ENCODE data around the gene GPR37. TPM values are rescaled to one million over a fixed set of nuclear protein-coding genes. Genes with fewer than 3 reads are reported as not detected.

GPR37 gene, protein sequence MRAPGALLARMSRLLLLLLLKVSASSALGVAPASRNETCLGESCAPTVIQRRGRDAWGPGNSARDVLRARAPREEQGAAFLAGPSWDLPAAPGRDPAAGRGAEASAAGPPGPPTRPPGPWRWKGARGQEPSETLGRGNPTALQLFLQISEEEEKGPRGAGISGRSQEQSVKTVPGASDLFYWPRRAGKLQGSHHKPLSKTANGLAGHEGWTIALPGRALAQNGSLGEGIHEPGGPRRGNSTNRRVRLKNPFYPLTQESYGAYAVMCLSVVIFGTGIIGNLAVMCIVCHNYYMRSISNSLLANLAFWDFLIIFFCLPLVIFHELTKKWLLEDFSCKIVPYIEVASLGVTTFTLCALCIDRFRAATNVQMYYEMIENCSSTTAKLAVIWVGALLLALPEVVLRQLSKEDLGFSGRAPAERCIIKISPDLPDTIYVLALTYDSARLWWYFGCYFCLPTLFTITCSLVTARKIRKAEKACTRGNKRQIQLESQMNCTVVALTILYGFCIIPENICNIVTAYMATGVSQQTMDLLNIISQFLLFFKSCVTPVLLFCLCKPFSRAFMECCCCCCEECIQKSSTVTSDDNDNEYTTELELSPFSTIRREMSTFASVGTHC
- 0.79 and 0.80 TPM in 2 replicates for total RNA-seq (2014; rRNA removed; shearing (Covaris generic))
- polyA plus RNA-seq (2015; cell fraction: cytosol; rRNA removed), result 0.67 and 0.83 TPM in 2 replicates
- polyA plus RNA-seq (2015; cell fraction: nucleus; rRNA removed), result 1.2 TPM in 2 replicates

DNA sequence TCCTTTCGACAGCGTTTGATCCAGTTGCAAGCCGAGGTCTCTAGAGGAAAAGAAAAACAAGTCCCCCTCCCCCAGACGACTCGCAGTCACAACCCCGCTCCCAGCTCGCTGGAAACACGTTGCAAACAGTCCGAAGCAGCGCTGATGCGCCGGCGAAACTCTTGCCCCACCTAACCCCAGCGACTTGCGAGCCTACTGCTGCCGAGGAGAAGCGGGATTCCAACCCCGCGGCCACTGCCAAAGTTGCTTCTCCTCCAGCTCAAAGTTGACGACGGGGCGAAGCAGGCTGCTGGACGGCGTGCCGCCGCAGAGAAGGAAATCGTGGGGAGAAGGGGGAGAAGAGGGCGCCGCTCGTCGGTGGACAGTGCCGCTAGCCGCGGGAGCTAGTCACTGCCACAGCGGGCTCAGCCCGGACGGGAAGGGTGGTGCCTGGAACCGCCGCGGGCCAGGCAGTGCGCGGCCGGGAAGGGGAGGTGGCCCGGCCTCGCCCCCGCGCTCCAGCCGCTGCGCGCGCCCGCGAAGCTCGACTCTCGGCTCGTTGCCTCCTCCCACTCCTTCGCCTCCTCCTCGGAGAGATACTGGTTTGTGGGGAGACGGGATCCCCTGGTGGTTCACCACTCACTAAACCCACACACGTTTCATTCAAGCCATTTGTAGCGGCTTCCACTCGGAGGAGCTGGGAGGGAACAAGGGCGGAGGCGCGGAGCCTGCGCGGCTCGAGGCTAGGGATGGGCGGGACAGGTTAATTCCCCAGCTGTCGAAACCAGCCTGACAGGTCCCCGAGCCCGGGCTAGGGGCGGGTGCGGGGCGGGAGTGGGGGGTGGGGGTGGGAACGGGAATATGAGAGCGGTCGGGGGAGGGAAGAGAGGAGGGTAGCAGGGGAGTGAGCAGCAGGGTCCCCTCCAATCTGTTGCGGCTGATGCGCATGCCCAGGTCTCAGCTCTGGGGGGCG, at the start of gene GPR37:
Gene GPR37 (minus strand): TSS at position 392 of the 952 bp plus-strand sequence. CDS start 816 bp downstream, outside the sequence.
- DNase-seq (ENCODE audit: low read depth), result peak; percentile 74

- DNase-seq (ENCODE audit: low read depth), result no peak
Observed at GRCh38 chr7:124813994-124814798, 48.6 kb upstream of the GPR37 start.

GRCh38 chr7:124812764-124813163, 47.2 kb upstream of the GPR37 start:
- no peak for DNase-seq (ENCODE audit: low read depth)

GRCh38 chr7:124811341-124811740, 45.7 kb upstream of the GPR37 start:
- DNase-seq (ENCODE audit: low read depth), result no peak

DNA sequence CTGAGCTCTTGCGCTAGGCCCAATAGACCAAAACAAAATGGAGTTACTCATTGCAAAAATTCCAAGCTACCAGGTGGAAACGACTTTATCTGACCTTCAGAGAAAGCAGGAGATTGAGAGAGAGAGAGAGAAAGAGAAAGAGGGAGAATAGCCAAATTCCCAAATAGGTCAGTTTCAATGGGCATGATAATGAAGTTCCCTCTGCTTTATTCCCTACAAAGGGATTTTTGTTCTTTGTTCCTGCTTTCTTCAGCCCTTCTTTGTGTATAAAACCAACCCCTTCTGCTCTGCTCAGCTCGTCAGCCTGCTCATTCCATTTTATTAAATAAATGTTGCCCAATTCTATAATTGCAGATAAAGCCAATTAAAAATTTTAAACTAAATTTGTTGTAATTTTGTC, 45.0 kb upstream of the GPR37 start:
- no peak for DNase-seq (ENCODE audit: low read depth)

GRCh38 chr7:124808206-124808605, 42.6 kb upstream of the GPR37 start:
- DNase-seq (ENCODE audit: low read depth), result no peak

DNA sequence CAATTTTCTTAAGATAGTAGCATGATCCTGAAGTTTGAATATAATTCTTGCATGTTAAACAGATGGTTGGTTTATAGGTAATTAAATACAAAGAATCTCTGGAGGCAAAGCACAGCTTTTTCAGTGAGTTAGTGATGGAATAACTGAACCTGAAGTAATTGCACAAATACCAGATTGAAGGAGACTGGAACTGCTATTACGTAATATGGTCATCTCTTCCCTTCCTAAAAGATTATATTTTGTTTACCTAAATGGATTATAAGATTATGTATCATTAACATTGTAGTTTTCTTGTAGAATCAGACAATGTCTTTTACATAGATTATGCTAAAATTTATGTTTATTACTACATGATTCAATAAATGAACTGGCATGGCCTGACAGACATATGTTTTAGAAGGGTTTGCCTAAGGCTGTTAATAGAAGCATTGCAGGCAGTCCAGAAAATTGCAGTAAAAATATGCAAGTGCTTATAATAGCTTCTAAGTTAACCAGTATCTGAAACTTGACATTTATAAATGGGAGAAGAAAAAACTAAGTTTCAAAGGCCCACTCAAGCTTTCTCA, 35.8 kb upstream of the GPR37 start:
- DNase-seq (ENCODE audit: low read depth), result no peak

GRCh38 chr7:124800386-124800785, 34.8 kb upstream of the GPR37 start:
- no peak for DNase-seq (ENCODE audit: low read depth)

- DNase-seq (ENCODE audit: low read depth), result no peak
Observed at GRCh38 chr7:124799448-124799847, 33.9 kb upstream of the GPR37 start.

DNA sequence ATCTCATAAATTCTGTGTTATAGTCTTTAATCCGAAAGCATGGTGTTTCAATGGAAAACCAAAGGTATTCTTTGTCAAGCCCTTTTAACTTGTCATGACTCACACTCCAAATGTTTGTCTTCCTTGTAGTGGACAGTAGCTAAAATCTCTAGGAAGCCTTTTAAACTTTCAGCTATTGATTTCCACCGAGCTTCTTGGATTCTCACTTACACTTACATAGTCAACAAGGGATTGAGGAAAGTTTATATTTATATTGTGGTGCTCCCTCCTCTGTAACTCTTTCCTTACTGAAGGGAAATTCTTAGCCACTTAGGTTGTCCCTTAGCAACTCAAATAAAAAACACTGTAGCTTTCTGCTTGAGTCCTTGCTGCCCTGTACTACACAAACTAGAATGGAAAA, 31.2 kb upstream of the GPR37 start:
- no peak for DNase-seq (ENCODE audit: low read depth)

GRCh38 chr7:124792696-124793095, 27.1 kb upstream of the GPR37 start:
- no peak for DNase-seq (ENCODE audit: low read depth)

- DNase-seq (ENCODE audit: low read depth), result peak; percentile 4
Observed at GRCh38 chr7:124792002-124792401, 26.4 kb upstream of the GPR37 start.

GRCh38 chr7:124791426-124791825, 25.8 kb upstream of the GPR37 start:
- no peak for DNase-seq (ENCODE audit: low read depth)

DNA sequence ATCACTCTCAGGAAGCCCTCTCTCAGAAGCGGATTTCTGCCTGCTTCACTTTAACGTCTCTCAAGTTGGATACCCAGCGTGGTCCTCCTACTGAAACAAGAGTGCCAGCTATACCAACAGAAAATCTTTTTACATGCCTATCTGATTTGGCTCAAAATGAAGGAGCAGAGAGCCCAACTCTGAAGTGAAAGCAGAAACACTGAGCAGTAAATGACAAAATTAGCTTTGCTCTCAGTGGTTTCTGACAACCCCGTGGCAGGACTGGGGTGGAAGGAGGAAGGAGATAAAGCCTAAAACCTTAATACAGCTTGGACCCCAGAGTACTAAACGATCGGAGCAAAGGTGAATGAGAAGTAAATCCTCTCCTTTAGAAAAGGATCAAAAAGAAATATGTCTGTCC, 25.1 kb upstream of the GPR37 start:
- no peak for DNase-seq (ENCODE audit: low read depth)

- DNase-seq (ENCODE audit: low read depth), result no peak
Observed at GRCh38 chr7:124785994-124786393, 20.4 kb upstream of the GPR37 start.

DNA sequence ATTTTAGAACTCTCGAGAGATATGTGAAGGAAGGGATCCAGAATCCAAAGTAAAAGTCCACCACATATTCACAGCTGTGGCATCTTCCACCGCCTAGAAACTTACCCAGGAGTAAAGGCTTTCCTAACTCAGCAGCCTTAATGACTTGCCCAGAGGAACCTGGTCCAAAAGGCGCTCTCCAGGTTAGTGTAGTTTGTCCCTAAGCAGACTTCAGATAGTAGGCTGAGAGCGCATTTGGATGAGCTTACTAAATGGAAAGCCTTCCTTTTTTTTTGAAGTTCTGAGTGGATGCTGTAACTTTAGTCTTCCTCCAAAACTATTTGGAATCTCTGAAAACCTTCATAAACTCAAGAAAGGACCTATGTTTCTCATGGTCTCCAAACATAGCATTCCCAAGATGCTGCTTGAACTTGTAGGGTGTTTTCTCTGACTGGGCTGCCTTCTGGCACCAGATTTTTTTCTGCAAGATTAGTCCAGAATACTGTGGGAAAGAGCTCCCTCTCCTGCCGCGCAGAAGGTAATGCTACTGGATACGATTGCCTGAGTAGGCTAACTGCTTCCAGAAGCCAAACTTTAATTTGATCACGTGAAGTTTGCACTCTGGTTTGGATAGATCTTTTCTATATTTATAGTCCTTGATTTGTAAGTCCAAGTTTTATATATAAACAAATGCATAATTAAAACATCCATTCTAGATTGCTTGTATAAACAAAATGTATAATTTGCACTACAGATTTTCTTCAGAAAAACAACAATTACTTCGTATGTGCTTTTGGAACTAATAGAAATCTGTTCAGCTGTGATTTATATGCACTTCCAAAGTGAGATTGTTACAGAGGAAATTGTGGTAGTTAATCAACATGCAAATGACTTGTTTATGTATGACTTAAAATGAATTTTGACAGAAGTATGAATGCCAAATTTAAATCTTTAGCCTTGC, 19.6 kb upstream of the GPR37 start:
- peak; percentile 46 for DNase-seq (ENCODE audit: low read depth)

DNA sequence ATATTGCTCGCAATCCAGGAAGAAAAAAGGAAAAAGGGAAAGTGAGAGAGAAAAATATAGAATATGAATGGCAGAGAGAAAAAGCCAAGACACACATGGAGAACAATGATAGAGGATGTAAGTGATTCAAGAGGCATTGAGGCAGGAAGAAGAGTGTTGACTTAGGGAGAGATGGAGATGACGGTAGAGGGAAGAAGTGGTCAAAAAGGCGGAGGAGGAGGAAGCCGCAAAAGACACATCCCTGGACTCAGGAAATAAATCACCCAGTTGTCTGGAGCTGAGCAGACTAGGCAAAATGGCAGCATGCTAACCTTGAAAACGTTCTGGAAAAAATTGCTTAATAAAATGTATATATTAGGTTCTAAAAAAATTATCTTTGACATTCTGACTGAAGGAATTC, 17.7 kb upstream of the GPR37 start:
- peak; percentile 79 for DNase-seq (ENCODE audit: low read depth)

DNA sequence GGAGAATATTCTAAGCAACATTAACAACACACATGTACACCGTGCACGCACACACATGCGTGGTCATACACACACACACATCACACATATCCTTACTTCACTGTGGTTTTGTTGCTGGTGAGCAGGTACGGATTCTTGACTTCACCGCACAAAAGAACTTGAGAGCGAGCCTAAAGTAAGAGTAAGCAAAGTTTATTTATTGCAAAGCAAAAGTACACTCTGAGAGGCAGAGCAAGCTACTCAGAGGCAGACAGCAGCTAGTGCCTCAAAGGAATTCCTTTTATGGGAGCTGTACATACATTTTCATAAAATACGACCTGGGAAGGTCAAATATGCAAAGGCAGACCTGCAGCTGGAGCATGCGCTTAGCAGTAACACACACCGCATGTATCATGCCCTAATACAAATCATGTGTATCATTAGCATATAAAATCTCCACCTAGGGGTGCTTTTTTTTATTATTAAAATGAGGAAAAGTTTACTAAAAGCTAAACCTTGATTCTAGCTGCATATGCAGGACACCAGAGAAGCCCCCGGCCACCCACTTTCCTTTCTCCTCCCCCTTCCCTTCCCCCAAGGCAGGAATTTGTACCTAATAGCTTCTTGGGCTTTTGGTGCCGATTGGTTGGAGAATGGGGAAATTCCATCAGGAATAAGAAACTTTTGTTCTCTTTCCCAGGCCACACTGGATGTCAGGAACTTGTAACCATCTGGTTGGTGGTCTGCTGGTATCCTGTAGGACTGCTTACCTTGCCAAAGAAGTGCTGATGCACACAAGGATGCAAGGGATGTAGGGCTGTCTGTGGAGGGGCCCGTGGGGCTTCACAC, 16.5 kb upstream of the GPR37 start:
- DNase-seq (ENCODE audit: low read depth), result no peak
